GM12864 (cell line): ENCODE data around the gene MEP1A.
"Not testable (repeated sequence)": the region's sequence is repeated elsewhere in the genome, so short reads cannot be mapped to it uniquely, and the experiment has no call there.

Source experiments
- DNase-seq: peaks from one replicate; pipeline ENCODE4 v3.0.0-alpha.2; 2011; ENCODE audit warnings: low read depth
- H3K4me3 ChIP-seq: 2 replicates; pipeline ENCODE4 v1.5.1; 2011; ENCODE audit warnings: mild to moderate bottlenecking, low read depth, low read length, control low read depth
- CTCF ChIP-seq: IDR thresholded peaks from 2 replicates; pipeline ENCODE4 v1.5.1; 2011; ENCODE audit warnings: low read depth, mild to moderate bottlenecking, moderate library complexity, low read length, control low read depth, inconsistent platforms; ENCODE audit errors: missing control alignments

MEP1A gene

DNA sequence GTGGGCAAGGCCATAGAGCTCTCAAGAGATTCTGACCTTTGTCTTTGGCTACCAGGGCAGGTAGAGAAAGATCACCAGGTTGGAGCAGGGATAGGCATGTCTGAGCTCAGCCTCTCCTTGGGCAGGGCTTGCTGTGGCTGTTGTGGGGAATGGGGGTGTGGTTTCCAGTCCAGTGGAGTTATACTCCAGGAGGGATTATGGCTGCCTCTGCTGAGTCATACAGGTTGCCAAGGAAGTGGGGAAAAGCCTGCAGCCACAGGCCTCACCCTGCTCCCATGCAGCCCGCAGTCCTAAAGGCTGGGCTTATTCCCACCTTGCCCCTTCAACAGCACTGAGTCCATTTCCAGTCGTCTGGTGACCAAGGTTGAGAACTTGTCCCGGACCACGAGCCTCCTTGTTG, 21.9 kb downstream of the MEP1A start:
- no peak overlapping the region for H3K4me3 ChIP-seq
- no peak for TF ChIP-seq CTCF
- no peak for DNase-seq

DNA sequence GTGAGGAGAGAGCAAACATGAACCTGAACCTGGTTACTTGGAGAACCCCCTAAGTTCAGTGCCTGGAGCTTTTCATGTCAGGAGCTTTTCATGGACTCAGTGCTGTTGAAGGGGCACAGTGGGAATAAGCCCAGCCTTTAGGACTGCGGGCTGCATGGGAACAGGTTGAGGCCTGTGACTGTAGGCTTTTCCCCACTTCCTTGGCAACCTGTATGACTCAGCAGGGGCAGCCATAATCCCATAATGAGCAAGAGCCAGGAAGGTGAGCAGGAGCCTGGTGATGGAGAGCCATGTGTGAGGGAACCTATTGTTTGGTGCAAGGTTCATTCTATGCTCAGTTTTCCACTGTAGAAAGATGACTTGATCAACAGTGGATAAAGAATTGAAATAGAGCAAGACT, 23.4 kb downstream of the MEP1A start:
- no peak overlapping the region for H3K4me3 ChIP-seq
- no peak for TF ChIP-seq CTCF
- DNase-seq, result no peak

DNA sequence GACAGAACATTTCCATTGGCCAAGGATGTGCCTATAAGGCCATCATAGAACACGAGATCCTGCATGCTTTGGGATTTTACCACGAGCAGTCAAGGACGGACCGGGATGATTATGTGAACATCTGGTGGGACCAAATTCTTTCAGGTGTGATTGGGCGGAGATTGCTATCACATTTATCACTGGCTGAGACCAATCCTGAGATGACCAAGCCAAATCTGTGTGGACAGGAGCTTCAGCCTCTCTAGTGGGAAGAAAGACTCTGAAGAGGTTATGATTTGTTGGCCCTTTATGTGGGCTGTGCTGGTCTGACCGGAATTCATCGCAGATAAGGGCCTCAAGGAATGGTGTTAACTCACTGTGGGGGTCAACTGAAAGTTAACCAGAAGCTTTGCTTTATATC, 26.4 kb downstream of the MEP1A start:
- no peak for DNase-seq
- H3K4me3 ChIP-seq, result no peak overlapping the region
- TF ChIP-seq CTCF, result no peak

- DNase-seq, result no peak
- H3K4me3 ChIP-seq, result no peak overlapping the region
Measured at GRCh38 chr6:46821458-46821881, 28.3 kb downstream of the MEP1A start.

GRCh38 chr6:46828939-46829338, 35.8 kb downstream of the MEP1A start:
- no peak overlapping the region for H3K4me3 ChIP-seq
- no peak for TF ChIP-seq CTCF
- no peak for DNase-seq

More at GRCh38 chr6:46821458-46821881, 28.3 kb downstream of the MEP1A start:
- TF ChIP-seq CTCF, result no peak

- DNase-seq, result no peak
- H3K4me3 ChIP-seq, result no peak overlapping the region
- TF ChIP-seq CTCF, result no peak
Measured at GRCh38 chr6:46832816-46833215, 39.6 kb downstream of the MEP1A start.

GRCh38 chr6:46834257-46834916, 41.2 kb downstream of the MEP1A start:
- DNase-seq, H3K4me3 ChIP-seq: not testable (repeated sequence)

DNA sequence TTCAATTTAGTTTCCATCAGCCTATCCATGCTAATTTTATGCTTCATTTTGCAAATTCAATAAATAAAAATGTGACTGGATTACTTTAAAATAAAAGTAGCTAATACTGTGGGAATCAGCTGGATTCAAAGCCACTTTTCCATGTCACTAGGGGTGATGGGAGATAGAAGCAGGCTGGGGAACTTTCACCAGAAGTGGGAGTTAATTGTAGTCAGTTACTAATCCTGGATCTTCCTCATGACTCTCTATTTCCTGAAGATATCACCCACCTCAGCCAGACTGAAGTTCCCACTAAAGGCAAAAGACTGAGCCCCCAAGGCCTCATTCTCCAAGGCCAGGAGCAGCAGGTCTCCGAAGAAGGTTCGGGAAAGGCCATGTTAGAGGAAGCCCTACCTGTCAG, 41.8 kb downstream of the MEP1A start:
- DNase-seq, H3K4me3 ChIP-seq: not testable (repeated sequence)
